GM06990 (cell line): ENCODE data around the gene NKX6-2.

Experiments used
- DNase-seq: peaks from one replicate; pipeline ENCODE4 v3.0.0-alpha.2; 2011; ENCODE audit not compliant: insufficient read length; ENCODE audit errors: extremely low read depth
- H3K27me3 ChIP-seq: replicated peaks from 2 replicates; pipeline ENCODE4 v1.6.0; 2011; ENCODE audit warnings: low read length; ENCODE audit not compliant: control insufficient read depth, insufficient read depth
- H3K36me3 ChIP-seq: 2 replicates; pipeline ENCODE4 v1.5.1; 2011; ENCODE audit warnings: low read length; ENCODE audit not compliant: control insufficient read depth, insufficient read depth
- H3K4me3 ChIP-seq: replicated peaks from 2 replicates; pipeline ENCODE4 v1.5.1; 2011; ENCODE audit warnings: low read depth, mild to moderate bottlenecking, control low read depth, low read length
- TF ChIP-seq, protein P1 (sequence below): IDR thresholded peaks from 2 replicates; pipeline ENCODE4 v1.5.1; 2011; ENCODE audit warnings: low read length, control low read depth, mild to moderate bottlenecking, inconsistent platforms; ENCODE audit not compliant: insufficient read depth, poor library complexity, severe bottlenecking

The NKX6-2 gene

DNA sequence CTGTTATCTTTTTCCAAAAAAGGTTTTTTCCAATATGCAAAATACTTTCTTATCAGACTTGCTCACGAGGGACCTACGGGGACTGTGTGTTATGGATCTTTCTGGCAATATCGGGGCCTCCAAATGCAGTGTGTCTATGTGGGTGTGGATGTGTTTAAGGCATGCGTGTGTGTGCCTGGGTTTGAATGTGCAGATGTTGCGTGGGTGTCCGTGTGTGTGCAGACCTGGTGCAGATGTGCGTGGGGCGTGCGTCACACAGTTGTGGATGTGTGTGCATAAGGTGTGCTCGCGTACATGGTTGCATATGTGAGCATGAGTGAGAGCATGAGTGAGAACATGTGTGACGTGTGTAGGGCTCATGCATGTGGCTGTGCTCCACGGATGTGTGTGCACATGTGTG lies 19.7 kb downstream of the NKX6-2 start:
- TF ChIP-seq, protein P1, sequence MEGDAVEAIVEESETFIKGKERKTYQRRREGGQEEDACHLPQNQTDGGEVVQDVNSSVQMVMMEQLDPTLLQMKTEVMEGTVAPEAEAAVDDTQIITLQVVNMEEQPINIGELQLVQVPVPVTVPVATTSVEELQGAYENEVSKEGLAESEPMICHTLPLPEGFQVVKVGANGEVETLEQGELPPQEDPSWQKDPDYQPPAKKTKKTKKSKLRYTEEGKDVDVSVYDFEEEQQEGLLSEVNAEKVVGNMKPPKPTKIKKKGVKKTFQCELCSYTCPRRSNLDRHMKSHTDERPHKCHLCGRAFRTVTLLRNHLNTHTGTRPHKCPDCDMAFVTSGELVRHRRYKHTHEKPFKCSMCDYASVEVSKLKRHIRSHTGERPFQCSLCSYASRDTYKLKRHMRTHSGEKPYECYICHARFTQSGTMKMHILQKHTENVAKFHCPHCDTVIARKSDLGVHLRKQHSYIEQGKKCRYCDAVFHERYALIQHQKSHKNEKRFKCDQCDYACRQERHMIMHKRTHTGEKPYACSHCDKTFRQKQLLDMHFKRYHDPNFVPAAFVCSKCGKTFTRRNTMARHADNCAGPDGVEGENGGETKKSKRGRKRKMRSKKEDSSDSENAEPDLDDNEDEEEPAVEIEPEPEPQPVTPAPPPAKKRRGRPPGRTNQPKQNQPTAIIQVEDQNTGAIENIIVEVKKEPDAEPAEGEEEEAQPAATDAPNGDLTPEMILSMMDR, result no peak
- Histone ChIP-seq H3K27me3 (no peaks in the 10 kb centered on the region), H3K4me3 (no peak overlapping the region), H3K36me3 (no peaks in the 10 kb centered on the region)
- no peak for DNase-seq

DNA sequence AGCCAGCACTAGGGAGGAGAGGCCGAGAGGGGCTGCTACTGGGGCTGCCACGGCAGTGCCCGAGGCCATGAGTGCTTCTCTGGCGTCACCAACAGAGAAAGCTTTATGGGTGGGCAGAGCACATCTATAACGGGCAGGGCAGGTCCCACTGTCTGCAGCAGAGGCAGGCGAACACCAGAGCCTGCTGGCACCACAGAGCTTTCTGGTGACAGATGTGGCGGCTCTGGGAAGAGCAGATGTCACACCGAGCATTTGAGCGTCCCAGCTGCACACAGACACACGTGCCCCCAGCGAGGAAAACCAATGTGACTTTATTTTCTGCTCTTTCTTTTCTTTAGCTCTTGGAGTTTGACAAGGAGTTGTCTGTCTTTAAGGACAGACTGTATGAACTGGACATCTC lies 20.5 kb downstream of the NKX6-2 start:
- TF ChIP-seq, protein P1, result no peak
- H3K4me3 ChIP-seq, result no peak overlapping the region
- no peaks in the 10 kb centered on the region for H3K36me3 ChIP-seq
- H3K27me3 ChIP-seq, result no peaks in the 10 kb centered on the region
- DNase-seq, result no peak

DNA sequence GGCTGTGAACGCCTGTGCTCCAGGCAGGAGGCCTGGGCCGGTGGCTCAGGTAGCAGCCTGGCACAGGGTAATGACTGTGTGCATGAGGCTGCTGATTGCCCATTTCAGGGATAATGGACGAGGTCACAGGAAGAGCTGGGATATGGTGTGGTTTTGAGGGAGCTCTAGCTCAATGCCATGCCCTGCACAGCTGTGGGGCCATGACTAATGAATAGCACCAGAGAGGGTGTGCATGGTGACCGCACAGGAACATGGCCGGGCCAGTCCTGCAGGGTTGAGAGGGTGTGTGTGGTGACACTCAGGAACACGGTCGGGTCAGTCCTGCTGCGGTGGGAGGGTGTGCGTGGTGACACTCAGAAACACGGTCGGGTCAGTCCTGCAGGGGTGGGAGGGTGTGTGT lies 21.8 kb downstream of the NKX6-2 start:
- DNase-seq, result no peak
- Histone ChIP-seq H3K27me3 (no peaks in the 10 kb centered on the region), H3K36me3 (no peaks in the 10 kb centered on the region), H3K4me3 (no peak overlapping the region)
- TF ChIP-seq, protein P1, result no peak

DNA sequence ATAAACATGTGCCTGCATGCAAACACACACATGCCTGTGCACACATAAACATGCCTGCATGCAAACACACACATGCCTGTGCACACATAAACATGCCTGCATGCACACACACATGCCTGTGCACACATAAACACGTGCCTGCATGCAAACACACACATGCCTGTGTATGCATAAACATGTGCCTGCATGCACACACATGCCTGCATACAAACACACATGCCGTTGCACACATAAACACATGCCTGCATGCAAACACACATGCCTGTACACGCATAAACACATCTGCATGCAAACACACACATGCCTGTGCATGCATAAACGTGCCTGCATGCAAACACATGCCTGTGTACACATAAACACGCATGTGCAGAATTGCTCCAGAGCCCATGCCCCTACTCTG lies 22.4 kb downstream of the NKX6-2 start:
- DNase-seq, result no peak
- H3K27me3 ChIP-seq, result no peaks in the 10 kb centered on the region
- H3K36me3 ChIP-seq, result no peaks in the 10 kb centered on the region
- H3K4me3 ChIP-seq, result no peak overlapping the region
- TF ChIP-seq, protein P1, result no peak

DNA sequence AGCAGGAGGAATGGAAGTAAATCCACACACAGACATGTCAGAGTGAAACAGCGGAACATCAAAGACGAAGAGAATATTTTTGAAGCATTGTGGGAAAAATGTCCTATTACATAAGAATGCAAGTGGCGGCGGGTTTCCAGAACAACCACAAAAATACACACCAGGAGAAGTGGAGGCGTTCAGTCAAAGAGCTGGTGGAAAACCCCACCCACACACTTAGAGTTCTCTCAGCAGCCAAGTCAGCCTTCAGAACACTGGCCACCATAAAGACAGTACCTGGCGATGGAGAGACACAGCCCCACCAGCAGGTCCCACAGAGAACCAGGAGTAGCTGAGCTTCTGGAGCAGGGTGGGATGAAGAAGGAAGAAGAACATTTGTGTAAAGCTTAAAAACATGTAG lies 23.7 kb downstream of the NKX6-2 start:
- no peak for DNase-seq

More for the DNA sequence above, 23.7 kb downstream of the NKX6-2 start:
- TF ChIP-seq, protein P1, result no peak
- Histone ChIP-seq H3K4me3 (no peak overlapping the region), H3K36me3 (no peaks in the 10 kb centered on the region; the same call in 1 of the 2 replicates), H3K27me3 (no peaks in the 10 kb centered on the region)
